HG03159 (cell line): ENCODE results near the gene MTFR1L.
A peak's percentile ranks its signal among the peaks of the same experiment; 100 is the strongest.

Source experiments
- ATAC-seq: cut with Tn5 transposase; IDR thresholded peaks from one replicate; pipeline ENCODE4 v1.9.1; 2021; ENCODE audit warnings: mild to moderate bottlenecking, moderate library complexity; ENCODE audit not compliant: unreplicated experiment

Gene MTFR1L

DNA sequence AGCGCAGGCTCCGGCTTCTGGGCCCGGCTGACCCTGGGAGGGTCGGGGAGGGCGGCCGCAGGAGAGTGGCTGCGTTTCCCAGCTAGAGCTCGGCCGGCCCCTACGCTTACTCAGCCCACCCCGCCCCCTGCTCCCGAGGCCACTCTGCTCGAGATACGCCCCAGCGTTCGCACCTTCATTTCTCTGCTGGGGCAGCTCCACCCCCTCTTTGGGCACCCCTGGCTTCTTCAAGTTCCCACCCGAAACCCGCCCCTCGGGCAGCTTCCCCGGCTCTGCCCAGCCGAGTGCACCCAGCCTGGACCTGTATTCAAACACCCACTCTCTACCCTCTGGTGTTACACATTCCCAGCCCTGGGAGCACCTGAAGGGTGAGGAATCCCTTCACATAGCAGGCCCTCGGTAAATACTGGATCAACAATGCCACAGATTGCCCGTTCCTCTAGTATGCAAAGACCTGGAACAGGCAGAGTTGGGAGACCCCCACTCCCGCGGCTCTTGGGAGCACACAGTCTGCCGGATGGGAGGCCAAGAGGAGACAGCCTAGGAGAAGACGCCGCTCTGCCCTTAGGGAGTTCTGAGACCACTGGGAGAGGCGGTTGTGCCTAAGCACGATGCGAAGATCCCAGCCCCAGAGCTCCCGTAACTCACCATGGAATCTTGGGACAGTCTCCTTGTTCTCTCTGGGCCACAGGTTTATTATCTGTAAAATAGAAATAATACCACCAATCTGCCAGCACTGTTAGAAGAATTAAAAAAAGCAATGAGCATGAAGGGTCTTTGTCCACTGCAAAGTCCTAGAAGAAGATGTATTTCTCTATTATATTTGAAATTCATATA is 56.3 kb downstream of the MTFR1L start:
- ATAC-seq: peak; percentile 24

DNA sequence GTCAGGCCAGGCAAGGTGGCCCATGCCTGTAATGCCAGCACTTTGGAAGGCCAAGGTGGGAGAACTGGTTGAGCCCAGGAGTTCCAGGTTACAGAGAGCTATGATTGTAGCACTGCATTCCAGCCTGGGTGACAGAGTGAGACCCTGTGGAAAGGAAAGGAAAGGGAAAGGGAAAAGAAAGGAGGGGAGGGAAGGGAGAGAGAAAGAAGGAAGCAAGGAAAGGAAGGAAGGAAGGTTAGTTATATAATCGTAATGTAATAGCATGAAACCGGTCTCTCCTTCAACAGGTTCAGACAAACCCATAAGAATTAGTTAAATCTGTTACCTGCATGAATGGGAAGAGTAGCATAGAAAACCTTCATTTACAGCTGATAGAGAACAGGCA is 56.9 kb downstream of the MTFR1L start:
- ATAC-seq: no peak

DNA sequence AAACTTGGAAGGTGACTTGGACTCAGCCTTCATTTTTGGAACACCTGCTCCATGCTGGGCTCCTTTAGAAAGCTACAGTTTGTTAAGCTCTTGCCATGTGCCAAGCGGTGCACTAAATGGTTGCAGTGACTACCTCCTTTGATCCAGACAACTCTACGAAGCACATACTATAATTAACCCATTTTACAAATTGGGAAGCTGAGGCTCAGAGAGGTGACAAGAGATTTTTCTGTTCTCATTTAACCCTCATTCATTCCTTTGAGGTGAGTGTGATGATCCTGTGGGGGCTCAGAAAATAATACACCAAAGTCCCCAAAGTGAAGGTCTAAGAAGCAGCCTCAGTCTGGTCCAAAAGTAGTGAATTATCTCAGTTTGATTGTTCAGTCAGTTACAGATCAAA is 57.4 kb downstream of the MTFR1L start:
- ATAC-seq: no peak

DNA sequence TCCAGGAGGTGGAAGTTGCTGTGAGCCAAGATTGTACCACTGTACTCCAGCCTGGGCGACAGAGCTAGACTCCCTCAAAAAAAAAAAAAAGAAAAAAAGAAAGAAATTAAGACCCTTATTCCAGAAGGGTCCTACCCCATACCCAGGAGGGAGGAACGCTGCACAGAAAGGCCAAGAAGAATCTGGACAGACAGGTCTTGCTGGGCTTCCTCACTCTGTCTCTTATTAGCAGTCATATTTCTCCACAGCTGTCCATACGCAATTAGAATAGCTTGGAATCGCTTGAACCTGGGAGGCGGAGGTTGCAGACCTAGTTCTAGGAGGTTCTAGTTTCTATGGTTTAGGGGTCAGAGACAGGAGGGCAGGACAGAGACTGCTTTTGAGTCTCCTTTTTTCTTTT is 58.9 kb downstream of the MTFR1L start:
- ATAC-seq: no peak

DNA sequence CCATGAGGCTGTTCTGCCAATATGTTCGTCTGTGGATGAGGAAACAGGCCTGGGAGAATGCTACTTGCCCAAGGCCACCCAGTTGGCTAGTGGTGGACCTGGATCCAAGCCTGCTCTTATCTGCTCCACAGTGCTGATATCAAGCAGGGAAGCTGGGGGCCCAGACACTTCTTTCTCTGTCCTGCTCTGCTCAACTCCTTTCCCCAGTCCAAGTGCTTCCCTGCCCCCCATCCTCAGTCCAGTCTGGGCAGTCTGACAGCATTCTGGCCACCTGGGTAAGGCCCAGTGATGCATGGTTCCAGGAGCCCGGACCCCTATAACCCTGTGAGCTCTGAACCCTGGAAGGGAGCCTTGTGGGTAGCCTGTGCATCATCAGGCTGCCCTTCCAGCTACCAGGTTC is 59.9 kb downstream of the MTFR1L start:
- no peak for ATAC-seq

DNA sequence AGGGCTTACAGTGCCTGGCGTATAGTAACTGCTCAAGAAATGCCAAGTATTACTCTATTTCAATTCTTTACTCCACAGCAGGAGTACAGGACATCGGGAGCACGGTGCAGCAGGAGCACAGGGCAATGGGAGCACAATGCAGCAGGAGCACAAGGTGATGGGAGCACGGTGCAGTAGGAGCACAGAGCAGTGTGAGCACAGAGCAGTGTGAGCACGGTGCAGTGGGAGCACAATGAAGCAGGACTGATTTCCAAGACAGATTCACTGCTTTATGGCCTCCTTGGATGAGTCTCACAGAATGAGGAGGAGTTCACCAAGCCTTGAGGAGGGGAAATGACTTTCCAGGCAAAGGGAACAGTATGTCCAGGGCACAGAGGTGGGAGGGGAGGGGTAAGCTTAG is 60.8 kb downstream of the MTFR1L start:
- no peak for ATAC-seq

DNA sequence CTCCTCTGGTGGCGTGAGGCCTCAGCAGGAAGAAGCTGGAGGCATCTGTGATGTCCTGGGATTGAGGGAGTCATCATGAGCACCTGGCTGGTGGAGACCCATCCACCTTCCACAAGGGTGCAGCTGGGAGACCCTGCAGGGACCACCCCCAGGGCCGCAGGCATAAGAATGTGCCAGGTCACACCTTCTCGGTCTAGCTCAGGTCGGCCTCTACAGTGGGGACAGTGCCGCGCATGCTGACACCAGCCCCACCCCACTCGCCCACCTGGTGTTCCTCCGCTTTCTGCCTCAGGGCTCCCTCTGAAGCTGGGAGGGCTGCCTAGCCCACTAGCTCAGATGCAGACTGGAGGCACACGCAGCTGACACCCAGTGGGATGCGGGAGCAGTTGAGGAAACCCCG is 61.5 kb downstream of the MTFR1L start:
- ATAC-seq: no peak
